Measurements from ENCODE around the gene ZNF683.
"Not testable (repeated sequence)": the region's sequence is repeated elsewhere in the genome, so short reads cannot be mapped to it uniquely, and the experiment has no call there.

Gene ZNF683

DNA sequence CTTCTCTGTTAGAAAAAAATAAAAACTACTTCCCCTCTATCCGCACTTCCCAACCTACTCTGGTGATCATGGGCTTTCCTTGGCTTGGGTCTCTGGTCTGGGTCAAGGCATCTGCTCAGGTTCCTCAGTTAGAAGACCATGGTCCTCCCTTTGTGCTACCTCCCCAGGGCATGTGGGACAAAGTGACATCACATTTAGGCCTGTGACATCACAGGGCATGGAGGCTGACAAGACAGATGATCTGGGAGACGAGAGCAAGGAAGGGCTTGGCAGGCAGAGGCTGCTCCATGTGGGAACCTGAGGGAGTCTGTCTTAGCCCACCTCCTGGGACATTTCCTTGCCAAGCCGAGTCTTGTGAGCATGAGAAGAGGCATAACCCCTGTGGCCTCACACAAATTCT, at the start of gene ZNF683:
ZNF683 (minus strand) TSS at position 140 of the 400 bp plus-strand sequence. CDS start 4,179 bp downstream, outside the sequence.
- DNase-seq (ENCODE audit: low spot score), result not testable (repeated sequence)

DNA sequence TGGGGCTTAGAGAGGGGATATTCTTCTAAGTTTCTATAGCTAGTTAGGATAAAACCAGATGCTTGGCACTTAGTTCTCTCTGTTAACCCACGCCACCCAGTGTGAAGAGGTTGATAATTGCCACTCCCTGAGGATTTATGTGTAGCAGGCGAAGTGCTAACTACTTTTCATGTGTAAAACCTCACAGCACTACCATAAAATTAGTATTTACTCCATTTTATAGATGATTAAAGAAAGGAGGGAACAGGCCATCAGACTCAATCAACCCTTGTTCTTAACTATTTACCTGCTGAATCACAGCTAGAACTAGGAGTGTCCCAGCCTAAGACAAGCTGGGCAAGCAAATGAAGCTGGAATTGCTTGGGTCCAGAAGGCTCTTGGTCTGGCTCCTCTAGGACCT, 46.9 kb upstream of the ZNF683 start:
- no peak for DNase-seq (ENCODE audit: low spot score)

DNA sequence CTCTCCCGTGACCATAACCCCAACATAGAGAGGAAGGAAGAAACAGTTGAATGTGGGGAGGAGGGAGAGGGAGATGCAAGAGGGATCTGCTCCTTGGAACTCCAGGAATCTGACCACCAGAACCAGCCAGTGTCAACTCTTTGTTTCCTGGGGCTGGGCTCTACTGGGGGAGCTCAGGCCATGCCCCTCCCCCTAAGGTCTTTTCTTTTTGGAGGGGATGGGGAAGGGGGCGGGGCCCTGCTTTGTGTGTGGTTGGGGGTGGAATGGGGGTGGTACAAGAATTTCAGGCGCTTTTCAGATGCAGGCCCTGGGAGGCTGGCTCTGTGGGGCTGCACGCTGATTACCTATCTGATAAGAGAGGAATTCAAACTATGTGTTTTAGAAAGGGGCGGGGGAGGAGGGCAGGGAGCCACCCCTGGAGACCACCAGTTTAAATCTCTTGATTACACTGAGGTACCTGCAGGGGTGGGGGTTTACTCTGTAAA, 46.4 kb upstream of the ZNF683 start:
- no peak for DNase-seq (ENCODE audit: low spot score)

DNA sequence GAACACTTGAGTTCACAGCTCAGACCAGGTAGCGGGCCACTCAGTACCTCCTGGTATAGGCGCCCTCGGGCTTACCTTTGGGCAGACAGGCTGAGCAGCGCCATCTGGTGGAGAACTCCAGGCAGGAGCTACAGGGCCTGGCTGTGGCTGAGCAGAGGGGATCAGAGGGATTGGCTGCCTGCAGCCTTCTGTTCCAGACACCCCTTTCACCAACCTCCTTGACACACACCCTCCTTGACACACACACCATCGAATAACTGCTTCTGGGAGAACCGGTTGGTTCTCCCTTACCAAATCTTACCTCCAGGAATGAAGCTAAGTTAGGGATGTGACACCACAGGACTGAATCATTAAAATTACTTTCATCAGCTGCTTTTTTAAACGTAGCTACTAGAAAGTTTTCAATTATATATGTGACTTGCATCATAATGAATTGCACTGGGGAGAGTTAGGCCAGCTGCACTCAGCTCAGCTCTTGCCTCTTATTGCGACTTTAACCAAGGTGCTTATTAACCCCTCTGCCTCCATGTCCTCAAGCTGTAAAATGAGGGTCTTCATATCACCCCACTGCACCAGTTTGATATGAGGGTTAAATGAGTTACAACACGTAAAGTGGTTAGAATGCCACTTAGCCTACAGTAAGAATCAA, 44.7 kb upstream of the ZNF683 start:
- peak; percentile 68 for DNase-seq (ENCODE audit: low spot score)

DNA sequence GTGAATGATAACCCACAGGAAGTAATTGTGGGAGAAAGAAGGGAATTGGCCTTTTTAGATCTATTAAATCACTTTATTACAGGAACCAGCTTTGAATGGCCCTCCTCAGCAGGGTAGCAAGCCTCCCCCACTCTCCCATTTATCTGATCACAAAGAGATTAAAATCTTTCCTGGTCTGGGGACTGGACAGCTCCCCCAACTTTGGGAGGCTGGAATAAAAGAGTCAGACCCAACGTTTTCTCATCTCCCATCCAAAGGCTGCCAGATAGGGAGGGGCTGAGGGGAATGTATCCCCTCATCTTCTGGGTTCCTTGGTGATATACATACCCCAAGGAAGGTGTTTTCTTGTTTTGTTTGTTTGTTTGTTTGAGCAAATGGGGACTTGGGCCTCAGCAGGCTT, 40.5 kb upstream of the ZNF683 start:
- DNase-seq (ENCODE audit: low spot score), result no peak

DNA sequence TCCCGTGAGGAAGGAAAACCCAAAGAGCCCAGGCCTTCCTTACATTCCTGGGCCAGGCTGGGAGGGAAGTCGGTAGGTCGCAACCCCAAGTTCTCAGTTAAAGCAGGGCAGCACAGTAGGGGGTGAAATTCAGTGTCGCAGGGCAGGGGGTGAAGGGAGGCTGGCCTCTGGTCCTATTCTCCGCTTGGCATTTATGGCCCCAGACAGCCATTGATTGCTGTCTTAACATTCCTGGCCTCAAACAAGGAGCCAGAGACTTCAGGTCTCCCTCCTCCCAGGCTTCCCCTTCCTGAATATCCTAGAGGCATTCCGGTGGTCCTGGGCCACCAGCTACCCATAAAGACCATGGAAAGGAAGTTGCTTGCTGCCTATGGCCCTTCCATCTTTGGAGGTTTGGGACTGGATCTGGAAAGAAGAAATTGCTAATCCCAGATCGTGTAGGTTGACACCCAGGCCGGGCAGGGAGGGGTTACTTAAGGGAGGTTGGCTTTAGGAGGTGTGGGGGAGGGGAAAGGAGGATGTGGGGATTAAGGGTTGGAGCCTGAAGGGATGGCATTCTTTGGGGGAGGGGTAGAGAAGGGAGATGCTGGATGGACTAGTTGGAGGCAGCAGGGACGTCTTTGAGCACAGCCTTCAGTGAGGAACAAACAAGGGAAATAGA, 39.8 kb upstream of the ZNF683 start:
- DNase-seq (ENCODE audit: low spot score), result no peak

DNA sequence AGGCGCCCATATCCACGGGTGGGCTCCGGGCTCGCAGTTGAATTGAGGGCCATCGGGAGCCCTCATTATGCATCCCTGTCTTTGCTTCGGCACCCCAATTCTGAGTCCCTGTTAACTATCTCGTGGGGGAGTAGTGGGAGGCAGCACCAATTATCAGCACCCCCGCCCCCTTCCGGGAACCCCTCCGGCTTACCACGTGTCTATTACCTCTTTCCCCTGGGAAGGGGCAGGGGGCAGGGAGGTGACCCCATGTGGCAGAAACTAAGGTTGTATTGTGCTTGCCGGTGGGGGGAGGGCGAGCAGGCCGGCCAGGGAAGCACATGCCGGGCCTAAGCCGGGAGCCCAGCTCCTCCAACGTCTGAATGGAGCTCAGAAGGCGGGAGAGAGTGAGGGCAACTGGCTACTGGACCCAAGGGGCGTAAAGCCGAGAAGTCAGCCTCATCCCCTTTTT, 39.1 kb upstream of the ZNF683 start:
- DNase-seq (ENCODE audit: low spot score), result no peak

DNA sequence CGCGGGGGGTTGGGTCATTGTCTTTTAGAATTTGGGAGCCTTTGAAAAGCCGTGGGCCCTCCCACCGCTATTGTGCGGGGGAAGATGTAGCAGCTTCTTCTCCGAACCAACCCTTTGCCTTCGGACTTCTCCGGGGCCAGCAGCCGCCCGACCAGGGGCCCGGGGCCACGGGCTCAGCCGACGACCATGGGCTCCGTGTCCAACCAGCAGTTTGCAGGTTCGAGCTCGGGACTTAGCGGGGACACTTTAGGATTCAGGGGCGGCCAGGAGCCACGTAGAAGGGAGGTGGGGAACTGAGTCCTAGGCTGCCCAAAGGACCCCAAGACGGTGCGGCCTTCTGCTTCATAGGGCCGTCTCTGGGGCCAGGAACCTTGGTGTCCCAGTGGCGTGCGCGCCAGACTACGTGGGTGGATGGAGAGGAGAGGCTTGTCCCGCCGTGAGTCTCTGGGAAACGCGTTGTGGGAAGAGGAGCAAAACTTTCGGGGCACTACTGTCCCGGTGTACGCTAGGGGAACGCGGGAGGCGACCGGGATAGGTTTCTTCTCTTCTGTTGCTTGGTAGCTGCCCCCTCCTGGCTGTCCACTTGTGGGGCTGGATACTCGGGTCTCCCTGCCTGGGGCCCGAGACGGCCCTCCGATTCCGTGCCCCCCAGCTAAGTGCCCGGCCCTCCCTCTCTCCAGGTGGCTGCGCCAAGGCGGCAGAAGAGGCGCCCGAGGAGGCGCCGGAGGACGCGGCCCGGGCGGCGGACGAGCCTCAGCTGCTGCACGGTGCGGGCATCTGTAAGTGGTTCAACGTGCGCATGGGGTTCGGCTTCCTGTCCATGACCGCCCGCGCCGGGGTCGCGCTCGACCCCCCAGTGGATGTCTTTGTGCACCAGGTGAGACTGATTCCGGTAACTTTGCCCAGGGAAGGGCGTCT, 38.4 kb upstream of the ZNF683 start, which contains the start of gene LIN28A:
LIN28A (plus strand) TSS at position 112 of the 918 bp plus-strand sequence; CDS start at position 187, 75 bp downstream.
- no peak for DNase-seq (ENCODE audit: low spot score)

DNA sequence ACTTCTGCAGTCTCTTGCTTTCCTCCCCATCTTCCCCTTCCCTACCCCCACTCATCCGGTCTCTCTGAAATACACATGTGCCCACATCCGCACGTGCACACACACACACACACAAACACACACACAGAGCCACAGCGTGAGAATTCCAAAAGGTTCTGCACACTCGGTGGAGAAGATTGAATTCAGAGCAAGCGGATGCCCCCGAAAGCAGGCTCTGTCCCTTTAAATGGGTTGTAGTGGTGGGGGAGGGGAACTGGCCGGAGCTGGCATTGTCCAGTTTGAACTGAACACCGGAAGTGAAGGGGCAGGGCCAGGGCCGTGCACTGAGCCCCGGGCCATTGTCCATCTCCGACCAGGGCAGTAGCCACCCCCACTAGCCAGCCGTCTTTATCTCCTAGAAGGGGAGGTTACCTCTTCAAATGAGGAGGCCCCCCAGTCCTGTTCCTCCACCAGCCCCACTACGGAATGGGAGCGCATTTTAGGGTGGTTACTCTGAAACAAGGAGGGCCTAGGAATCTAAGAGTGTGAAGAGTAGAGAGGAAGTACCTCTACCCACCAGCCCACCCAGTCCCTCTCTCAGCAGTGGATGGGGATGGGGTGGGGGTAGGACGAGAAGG, 36.7 kb upstream of the ZNF683 start:
- no peak for DNase-seq (ENCODE audit: low spot score)

DNA sequence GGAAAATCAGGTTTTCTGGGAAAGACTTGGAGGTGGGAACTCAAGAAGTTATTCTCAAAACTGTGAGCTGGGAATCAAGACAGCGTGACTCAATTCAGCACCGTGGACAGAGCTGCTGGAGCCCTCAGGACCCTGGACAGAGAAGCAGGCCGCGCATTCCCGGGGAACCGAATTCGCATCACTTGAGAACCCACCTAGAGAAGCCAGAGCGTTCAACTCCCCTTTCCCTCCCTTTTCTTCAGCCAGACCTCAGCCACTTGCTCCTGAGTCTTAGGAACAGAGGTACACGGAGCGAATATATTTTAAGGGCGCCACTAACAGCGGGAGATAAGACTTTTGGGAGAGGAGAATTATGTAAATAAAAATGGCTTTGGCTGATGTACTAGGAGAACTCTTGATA, 36.1 kb upstream of the ZNF683 start:
- peak; percentile 79 for DNase-seq (ENCODE audit: low spot score)

DNA sequence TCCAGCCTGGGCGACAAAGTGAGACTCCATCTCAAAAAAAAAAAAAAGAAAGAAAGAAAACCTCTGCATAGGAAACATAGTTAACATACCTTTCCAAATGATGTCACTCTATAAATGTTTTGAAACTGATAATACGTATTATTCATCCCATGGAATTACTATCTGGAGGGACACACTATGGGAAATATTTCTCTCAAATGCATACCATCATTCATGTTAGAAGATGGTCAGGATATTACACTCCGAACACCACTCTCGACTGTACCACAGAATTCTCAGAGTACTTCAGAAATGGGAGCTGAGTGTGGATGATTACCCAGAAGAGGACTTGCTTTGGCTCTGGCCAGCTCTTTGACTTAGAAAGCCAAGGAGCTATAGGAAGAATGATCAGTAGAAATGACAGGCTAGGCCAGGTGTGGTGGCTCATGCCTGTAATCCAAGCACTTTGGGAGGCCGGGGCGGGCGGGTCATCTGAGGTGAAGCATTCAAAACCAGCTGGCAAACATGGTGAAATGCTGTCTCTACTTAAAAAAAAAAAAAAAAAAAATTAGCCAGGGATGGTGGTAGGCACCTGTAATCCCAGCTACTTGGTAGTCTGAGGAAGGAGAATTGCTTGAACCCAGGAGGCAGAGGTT, 32.8 kb upstream of the ZNF683 start:
- peak; percentile 65 for DNase-seq (ENCODE audit: low spot score)

DNA sequence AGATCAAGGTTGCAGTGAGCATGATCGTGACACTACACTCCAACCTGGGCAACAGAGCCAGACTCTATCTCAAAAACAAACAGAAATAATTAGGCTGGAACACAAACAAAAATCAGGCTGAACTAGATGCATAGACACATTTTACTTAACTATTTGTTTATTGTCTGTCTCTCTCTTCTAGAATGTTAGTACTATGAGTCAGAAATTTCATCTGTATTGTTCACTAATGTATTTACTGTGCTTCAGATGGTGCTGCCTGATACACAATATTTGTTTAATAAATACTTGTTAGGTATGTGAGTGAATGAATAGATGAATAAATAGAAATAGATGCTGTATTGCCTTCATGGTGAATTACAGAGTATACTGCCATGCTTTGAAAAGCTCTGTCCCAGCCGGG, 32.1 kb upstream of the ZNF683 start:
- no peak for DNase-seq (ENCODE audit: low spot score)

DNA sequence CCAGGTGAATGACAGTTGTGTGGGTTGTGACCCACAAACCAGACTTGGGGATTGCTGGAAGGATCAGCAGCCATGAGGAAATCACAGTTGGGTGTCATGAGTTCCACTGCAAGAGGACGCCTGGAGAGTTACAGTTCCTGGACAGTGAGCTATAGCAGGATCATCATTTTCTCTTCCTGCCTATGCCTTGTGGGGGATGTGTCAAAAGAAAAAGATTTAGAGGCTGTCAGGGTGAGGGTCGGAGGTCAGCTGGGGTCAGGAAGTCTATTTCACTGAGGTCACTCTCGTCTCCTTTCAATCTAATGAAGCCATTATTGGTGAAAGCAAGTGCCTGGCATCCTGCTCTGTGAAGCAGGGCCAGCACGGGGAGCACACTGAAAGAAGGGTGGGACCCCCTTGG, 31.1 kb upstream of the ZNF683 start:
- no peak for DNase-seq (ENCODE audit: low spot score)

DNA sequence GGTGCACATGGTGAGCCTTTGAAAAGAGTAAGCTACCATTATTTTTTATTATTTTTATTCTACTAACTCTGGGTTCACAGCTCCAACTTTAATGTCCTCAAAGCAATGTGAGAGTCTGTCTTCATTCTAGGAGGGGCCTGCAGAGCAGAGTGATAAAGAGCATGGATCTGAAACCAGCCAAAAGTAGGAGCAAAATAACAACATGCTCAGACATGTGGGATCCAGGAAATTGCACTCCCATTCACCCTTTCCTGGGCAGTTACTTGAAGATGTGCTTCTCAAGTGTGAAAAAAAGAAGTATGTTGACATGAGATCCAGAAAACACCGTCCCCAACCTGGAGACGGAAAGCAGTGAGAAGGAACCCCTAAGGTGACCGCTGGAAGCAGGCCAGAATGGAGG, 29.3 kb upstream of the ZNF683 start:
- no peak for DNase-seq (ENCODE audit: low spot score)

DNA sequence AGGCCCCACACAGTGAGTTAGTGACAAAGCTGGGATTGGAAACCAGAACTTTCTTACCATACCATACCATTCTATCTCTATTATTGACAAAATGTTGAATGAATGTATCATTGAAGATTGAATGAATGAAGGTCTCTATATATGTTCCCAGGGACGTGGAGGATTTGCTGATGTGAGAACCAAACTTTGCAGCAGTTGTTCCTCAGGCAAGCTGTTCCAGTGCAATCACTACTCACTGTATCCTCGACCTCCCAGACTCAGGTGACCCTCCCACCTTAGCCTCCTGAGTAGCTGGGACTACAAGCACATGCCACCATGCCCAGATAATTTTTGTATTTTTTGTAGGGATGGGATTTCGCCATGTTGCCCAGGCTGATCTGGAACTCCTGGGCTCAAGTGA, 26.5 kb upstream of the ZNF683 start:
- no peak for DNase-seq (ENCODE audit: low spot score)

DNA sequence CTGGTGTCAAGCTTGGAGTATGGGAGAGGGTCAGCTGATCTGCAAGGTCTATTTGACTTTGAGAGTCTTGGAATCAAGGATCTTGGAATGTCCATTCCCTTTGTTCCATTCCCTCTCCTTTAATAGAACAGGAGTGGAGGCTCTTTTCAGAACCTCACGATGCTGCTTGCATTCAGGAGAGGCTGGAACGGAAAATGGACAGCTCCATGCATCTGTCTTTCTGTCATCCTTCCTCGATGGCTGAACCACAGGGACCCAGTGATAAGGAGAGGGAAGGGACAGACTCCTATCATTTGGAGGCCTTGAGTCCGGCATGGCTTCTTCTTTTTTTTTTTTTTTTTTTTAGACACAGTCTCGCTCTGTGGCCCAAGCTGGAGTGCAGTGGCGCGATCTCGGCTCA, 23.2 kb upstream of the ZNF683 start:
- no peak for DNase-seq (ENCODE audit: low spot score)

DNA sequence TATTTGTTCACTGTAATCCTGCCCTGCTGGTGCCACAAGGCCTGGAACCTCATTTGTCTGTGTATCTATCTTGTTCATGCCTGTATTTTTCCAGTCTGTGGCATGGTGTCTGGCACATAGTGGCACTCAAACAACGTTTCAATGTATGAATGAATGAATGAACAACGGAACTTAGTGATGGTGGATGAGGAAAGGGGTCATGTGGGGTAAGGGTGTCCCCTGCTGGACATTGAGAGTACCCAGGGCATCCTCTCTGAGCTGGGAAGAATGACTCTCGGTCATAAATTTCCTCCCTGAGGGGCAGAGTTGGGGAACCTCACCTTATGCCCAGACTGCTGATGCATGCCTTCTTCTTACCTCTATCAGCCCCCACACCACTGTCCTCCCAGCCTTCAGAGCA, 18.9 kb upstream of the ZNF683 start:
- DNase-seq (ENCODE audit: low spot score), result peak; percentile 75

DNA sequence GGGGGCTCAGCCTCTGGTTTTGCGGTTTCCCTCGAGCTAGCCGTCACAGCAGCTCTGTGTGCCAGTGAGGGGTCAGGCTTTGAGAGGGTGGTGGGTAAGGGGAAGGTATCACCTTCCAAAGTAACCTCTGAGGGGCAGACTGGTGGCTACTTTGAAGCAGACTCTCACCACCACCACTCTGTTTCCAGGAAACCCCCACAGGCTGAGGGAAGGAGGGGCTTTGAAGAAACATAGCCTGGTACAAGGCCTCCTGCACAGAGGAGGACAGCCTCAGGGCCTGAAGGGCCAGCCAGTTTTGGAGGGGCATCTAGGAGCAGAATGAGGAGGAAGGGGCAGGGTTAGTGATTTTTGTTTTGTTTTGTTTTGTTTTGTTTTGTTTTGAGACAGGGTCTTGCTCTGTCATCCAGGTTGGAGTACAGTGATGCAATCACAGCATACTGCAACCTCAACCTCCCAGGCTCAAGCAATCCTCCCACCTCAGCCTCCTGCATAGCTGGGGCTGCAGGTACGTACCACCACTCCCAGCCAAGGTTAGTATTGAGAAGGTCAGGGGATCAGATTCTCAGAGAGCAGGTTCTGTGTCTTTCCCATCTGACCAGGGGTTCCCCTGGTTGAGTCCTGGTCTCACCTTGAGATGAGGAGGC, 17.2 kb upstream of the ZNF683 start:
- no peak for DNase-seq (ENCODE audit: low spot score)

DNA sequence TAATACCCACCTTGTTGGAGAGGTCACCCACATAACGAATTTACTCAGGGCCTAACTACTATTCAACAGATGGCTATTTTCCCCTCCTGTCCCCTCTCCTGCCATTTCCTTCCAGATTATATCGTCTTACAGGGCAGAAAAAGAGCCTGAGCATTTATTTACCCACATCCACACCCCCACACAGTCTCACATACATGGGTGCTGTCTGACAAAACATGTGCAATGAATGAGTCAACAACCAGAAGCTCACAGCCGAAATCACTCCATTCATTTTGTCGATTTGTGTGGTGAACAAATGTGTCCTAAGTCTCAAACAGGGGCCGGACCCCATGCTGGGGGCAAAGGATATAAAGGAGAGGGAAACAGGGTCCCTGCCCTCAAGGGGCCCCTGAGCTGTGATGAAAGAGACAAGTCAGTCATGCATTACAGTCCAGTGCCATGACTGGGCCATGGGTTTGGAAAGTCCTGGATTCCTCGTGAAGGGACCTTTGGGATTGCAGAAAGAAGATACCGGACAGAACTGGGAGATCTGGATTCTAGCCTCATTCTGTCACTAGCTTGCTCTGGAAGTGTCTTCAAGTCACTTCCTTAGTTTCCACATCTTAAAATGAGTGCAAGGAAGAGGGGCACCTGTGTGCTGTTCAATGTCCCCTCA, 16.4 kb upstream of the ZNF683 start:
- DNase-seq (ENCODE audit: low spot score), result no peak

DNA sequence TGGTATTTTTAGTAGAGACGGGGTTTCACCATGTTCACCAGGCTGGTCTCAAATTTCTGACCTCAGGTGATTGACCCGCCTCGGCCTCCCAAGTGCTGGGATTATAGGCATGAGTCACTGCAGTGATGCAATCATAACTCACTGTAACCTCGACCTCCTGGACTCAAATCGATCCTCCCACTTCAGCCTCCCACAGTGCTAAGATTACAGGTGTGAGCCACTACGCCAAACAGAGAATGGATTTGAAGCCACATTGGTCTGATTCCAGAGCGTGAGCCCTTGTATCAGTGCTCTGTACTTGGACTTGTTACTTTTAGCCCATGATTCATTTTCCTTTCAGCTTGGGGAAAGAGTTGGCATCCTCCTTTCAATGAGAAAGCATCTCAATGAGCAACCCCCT, 14.9 kb upstream of the ZNF683 start:
- no peak for DNase-seq (ENCODE audit: low spot score)

DNA sequence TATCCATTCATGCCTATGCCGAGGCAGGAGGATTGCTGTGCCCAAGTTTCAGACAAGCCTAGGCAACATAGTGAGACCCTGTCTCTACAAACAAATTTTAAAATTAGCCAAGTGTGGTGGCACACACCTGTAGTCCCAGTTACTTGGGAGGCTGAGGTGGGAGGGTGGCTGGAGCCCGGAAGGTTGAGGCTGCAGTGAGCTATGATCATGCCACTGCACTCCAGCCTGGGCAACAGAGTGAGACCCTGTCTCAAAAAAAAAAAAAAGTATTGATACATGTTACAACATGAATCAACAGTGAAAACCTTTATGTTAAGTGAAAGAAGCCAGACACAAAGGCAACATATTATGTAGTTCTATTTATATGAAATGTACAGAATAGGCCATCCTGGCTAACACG, 12.5 kb upstream of the ZNF683 start:
- DNase-seq (ENCODE audit: low spot score), result not testable (repeated sequence)

All from hepatic stellate cell (primary cell).